Measurements from ENCODE around the gene NMNAT3.

DNA sequence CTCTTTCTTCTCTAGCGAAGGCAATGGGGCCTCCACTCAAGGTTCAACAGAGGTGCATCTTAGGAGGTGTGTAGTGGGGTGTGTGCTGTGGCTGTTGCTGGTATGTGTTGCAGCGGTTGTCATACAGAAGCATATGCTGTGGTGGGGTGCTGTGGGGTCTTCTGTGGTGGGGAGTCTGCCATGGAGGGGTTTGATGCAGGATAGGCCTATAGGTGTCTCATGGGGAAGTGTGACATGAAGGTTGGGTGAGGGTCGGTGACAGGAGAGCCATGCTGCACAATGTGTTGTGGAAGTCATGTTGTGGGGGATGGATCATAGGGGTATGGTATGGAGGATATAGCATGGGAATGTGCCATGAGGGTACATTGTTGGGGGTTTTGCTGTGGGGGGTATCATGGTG is 20.3 kb downstream of the NMNAT3 start:
- TF ChIP-seq, protein P1, sequence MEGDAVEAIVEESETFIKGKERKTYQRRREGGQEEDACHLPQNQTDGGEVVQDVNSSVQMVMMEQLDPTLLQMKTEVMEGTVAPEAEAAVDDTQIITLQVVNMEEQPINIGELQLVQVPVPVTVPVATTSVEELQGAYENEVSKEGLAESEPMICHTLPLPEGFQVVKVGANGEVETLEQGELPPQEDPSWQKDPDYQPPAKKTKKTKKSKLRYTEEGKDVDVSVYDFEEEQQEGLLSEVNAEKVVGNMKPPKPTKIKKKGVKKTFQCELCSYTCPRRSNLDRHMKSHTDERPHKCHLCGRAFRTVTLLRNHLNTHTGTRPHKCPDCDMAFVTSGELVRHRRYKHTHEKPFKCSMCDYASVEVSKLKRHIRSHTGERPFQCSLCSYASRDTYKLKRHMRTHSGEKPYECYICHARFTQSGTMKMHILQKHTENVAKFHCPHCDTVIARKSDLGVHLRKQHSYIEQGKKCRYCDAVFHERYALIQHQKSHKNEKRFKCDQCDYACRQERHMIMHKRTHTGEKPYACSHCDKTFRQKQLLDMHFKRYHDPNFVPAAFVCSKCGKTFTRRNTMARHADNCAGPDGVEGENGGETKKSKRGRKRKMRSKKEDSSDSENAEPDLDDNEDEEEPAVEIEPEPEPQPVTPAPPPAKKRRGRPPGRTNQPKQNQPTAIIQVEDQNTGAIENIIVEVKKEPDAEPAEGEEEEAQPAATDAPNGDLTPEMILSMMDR (IDR thresholded peaks at IDR 0.05): no peak
- no peak for TF ChIP-seq POLR2A (IDR thresholded peaks at IDR 0.05)

Data from breast epithelium (tissue), 3 donors.